Type B pancreatic cell (in vitro differentiated cells): ENCODE data around the gene UNC119. TPM values are rescaled to one million over a fixed set of nuclear protein-coding genes. Genes with fewer than 3 reads are reported as not detected.
"Not testable (repeated sequence)": the region's sequence is repeated elsewhere in the genome, so short reads cannot be mapped to it uniquely, and the experiment has no call there.

Experiments used
- DNase-seq: peaks from one replicate; pipeline ENCODE4 v3.0.0; 2021; ENCODE audit warnings: mixed read lengths; ENCODE audit not compliant: unreplicated experiment; ENCODE audit errors: extremely low spot score
- H3K27ac Mint-ChIP-seq: 2 replicates; pipeline ENCODE4 v1.8.0; 2021; ENCODE audit warnings: mild to moderate bottlenecking, mixed read lengths
- H3K27me3 Mint-ChIP-seq: 2 replicates; pipeline ENCODE4 v1.8.0; 2021; ENCODE audit warnings: mixed read lengths
- H3K36me3 Mint-ChIP-seq: 2 replicates; pipeline ENCODE4 v1.8.0; 2021; ENCODE audit warnings: mixed read lengths
- H3K4me1 Mint-ChIP-seq: one replicate; pipeline ENCODE4 v1.8.0; 2021; ENCODE audit warnings: mixed read lengths; ENCODE audit not compliant: unreplicated experiment
- H3K4me3 Mint-ChIP-seq: 2 replicates; pipeline ENCODE4 v1.8.0; 2021; ENCODE audit warnings: mild to moderate bottlenecking, mixed read lengths
- H3K9me3 Mint-ChIP-seq: 2 replicates; pipeline ENCODE4 v1.8.0; 2021; ENCODE audit warnings: mixed read lengths
- CTCF ChIP-seq: fragments of 200-600 bp; sonication (generic); conservative IDR thresholded peaks from 2 replicates; pipeline ENCODE4 v1.5.0; 2021; ENCODE audit warnings: antibody characterized with exemption, mild to moderate bottlenecking
- total RNA-seq: library from RNA; stranded (reverse); gene quantifications from 2 replicates; pipeline ENCODE4 v1.2.1, GENCODE V29; 2021; ENCODE audit warnings: low replicate concordance

Gene UNC119
- total RNA-seq, 1 donor from 2014 or later, result 52.2 TPM

GRCh38 chr17:28523186-28523585 is 29.2 kb downstream of the UNC119 start:
- no peak for TF ChIP-seq CTCF
- Mint-ChIP-seq H3K4me1 (peaks cover 30% of the 10 kb centered on the region), H3K9me3 (no peaks in the 10 kb centered on the region), H3K36me3 (no peaks in the 10 kb centered on the region), H3K27ac (peak overlapping the region; percentile 67), H3K27me3 (no peaks in the 10 kb centered on the region), H3K4me3 (no peak overlapping the region)
- DNase-seq, result no peak

DNA sequence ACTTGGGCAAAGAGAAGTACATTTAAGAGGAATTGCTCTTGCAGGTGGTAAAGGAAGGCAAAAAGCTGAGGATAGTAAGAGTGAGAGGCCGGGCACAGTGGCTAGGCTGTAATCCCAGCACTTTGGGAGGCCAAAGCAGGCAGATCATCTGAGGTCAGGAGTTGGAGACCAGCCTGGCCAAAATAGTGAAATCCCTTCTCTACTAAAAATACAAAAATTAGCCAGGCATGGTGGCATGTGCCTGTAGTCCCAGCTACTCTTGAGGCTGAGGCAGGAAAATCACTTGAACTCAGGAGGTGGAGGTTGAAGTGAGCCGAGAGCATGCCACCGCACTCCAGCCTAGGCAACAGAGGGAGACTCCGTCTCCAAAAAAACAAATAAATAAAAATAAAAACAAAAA is 30.1 kb downstream of the UNC119 start:
- H3K4me1 Mint-ChIP-seq, result peaks cover 28% of the 10 kb centered on the region
- H3K27ac Mint-ChIP-seq, H3K4me3 Mint-ChIP-seq, H3K9me3 Mint-ChIP-seq, H3K27me3 Mint-ChIP-seq, DNase-seq, H3K36me3 Mint-ChIP-seq: not testable (repeated sequence)

GRCh38 chr17:28521311-28522085 is 30.9 kb downstream of the UNC119 start:
- no peak overlapping the region for H3K4me3 Mint-ChIP-seq
- H3K4me1 Mint-ChIP-seq, result peaks cover 22% of the 10 kb centered on the region
- no peaks in the 10 kb centered on the region for H3K36me3 Mint-ChIP-seq
- TF ChIP-seq CTCF, result no peak
- no peaks in the 10 kb centered on the region for H3K9me3 Mint-ChIP-seq
- DNase-seq, result no peak
- H3K27me3 Mint-ChIP-seq, result no peaks in the 10 kb centered on the region
- H3K27ac Mint-ChIP-seq, result no peak overlapping the region

DNA sequence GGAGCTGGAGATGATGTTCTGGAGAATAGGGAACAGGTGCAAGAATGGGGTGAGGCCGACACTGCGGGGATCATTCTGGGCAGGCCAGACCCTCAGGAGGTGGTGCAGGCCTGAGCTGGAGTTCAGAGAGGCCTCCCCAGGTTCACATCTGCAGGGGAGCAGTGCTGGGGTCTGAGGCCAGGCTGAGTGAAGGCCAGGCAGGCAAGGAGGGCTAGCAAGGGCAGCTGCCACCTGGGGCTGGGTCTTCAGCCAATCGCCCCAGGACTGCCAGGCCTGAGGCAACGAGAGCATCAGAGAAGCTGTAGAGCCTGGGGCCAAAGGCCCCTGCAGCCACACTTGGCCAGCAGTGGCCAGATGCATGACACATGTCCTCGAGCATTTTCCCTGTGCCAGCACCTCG is 31.7 kb downstream of the UNC119 start:
- DNase-seq, result no peak
- H3K4me3 Mint-ChIP-seq, result no peak overlapping the region
- no peaks in the 10 kb centered on the region for H3K9me3 Mint-ChIP-seq
- no peaks in the 10 kb centered on the region for H3K36me3 Mint-ChIP-seq
- H3K27ac Mint-ChIP-seq, result no peak overlapping the region
- no peak for TF ChIP-seq CTCF
- peaks cover 19% of the 10 kb centered on the region for H3K4me1 Mint-ChIP-seq
- no peaks in the 10 kb centered on the region for H3K27me3 Mint-ChIP-seq

DNA sequence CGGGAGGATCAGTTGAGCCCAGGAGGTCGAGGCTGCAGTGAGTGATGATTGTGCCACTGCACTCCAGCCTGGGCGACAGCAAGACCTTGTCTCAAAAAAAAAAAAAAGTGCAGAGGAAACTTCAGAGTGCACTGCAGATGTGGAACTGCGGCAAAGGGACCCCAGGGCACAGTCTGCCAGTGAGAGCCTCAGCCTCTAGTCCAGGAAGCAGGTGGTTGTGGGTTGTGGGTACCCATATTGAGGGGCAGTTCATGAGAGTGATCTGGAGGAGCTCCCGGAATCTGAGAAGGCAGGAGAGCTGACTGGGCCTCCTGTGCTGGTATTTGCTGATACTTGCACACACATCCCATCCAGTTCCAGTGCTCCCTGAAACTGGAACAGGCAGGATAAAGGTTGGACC is 33.2 kb downstream of the UNC119 start:
- Mint-ChIP-seq H3K4me1 (peaks cover 9% of the 10 kb centered on the region), H3K36me3 (no peaks in the 10 kb centered on the region), H3K27me3 (no peaks in the 10 kb centered on the region), H3K4me3 (no peak overlapping the region), H3K9me3 (no peaks in the 10 kb centered on the region), H3K27ac (no peak overlapping the region)
- DNase-seq, result no peak
- TF ChIP-seq CTCF, result no peak

DNA sequence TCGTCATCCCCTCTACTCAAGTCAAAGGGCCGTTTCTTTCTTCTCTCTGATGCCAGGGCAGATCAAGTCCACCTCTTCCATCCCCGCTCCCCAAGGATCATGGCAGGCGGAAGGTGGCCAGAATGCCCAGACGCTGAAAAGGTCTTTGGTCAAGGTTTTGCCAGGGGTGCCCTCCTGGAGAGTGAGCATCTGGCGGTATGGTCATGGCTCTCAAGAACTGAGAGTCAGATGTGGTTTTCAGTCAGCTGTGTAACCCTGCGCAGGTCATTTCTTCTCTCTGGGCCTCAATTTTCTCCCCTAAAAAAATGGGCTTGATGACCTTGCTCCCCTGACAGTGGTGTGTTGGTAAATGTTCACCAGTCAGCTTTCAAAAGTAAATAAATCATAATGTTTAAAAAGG is 33.8 kb downstream of the UNC119 start:
- Mint-ChIP-seq H3K9me3 (no peaks in the 10 kb centered on the region), H3K27ac (no peak overlapping the region), H3K27me3 (peaks cover 5% of the 10 kb centered on the region), H3K4me1 (peaks cover 9% of the 10 kb centered on the region), H3K36me3 (no peaks in the 10 kb centered on the region), H3K4me3 (no peak overlapping the region)
- DNase-seq, result no peak
- TF ChIP-seq CTCF, result no peak
